GM21367 (cell line): ENCODE results near the gene MRPL42.
"Not testable (repeated sequence)": the region's sequence is repeated elsewhere in the genome, so short reads cannot be mapped to it uniquely, and the experiment has no call there.

Experiments
- ATAC-seq: cut with Tn5 transposase; IDR thresholded peaks from one replicate; pipeline ENCODE4 v1.9.1; 2021; ENCODE audit not compliant: unreplicated experiment

Gene MRPL42

DNA sequence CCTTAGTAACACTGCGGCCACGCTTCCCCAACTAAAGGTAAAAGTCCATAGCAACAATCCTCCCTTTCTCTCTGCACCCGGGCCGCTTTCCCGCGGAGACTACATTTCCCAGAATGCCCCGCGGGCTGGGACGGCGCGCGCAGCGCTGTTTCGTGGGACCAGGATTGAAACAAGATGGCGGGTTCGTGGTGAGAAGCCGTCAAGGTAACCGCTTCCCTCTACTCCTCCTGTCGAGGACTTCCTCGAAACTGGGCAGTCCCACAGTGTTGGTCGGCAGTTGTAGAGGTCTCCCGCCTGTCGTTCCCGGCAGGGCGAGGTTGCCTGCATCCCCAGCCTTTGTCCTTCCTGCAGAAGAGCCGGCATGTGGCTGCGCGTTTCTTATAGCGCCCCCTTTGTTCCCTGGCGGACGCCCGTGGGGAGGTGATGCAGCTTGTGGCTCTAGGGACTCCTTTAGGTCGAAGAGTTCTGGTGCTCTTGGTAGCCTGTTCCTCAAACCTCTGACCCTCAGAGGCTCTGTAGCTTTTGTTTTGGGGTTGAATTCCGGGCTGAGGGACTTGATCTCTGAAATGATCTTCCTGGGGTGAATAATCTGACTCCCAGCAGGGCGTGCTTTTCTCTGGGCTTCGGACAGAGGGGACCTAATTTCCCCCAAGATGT lies at the start of gene MRPL42:
TSS of gene MRPL42 (plus strand) at position 164 of the 657 bp plus-strand sequence. CDS start 1,772 bp downstream, outside the sequence.
- peak; percentile 92 for ATAC-seq

DNA sequence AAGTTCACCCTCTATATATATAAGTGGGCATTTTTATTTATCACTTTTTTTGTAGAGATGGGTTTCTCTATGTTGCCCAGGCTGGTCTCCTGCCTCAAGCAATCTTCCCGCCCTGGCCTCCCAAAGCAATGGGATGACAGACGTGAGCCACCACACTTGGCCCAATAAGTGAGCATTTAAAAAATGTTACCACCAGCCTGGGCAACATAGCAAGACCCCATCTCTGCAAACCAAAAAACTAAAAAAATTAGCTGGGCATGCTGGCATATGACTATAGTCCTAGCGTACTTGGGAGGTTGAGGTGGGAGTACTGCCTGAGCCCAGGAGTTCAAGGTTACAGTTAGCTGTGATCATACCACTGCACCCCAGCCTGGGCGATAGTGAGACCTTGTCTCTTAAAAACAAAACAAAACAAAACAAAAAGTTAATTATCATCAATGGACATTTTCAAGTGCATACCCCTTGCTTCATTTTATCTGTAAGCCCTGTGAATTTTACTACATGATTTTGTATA lies 49.3 kb upstream of the MRPL42 start:
- no peak for ATAC-seq

DNA sequence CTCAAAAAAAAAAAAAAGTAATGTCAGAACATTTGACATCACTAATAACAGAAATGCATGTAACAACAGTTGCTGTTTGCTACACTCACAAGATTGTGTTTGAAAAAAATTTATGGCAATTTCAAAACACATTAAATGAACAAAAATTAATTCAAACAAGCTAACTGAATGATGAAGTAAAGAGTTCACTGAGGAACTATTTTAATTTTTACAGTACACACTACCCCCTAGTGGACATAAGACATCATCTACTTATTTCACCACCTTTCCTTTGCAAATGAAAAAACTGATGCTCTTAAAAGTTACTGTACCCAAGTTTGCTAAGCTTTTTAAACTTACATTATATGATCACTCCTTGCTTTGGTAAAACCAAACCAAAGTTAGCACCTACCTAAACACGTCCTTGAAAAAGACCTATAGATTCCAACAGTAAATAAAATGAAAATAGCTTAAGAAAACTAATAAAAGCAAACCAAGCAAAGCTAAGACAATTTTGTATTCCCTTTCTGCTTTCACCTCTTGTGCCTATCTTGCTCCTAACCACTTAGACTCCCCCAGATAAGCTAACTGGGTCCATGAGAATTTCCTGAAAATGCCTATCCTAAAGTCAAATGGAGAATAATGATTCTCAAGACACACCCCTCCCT lies 47.8 kb upstream of the MRPL42 start:
- no peak for ATAC-seq

DNA sequence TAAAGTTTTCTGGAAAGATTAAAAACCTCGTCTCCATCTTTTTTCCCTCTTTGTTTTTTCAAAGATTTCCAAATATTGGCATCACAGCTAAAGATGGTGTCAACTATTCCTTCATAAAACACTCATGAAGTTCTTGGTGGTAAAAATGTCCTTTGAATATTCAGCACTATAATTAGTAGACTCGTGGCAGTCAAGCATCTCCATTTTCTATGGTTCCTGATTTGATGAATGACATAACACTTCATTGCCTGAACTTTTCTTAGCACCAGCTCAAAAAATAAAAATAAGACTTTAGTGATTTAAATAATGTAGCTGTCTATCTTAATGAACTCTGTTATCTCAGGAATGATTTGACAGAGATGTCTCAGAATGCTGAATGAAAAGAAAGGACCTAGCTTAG lies 45.3 kb upstream of the MRPL42 start:
- no peak for ATAC-seq

DNA sequence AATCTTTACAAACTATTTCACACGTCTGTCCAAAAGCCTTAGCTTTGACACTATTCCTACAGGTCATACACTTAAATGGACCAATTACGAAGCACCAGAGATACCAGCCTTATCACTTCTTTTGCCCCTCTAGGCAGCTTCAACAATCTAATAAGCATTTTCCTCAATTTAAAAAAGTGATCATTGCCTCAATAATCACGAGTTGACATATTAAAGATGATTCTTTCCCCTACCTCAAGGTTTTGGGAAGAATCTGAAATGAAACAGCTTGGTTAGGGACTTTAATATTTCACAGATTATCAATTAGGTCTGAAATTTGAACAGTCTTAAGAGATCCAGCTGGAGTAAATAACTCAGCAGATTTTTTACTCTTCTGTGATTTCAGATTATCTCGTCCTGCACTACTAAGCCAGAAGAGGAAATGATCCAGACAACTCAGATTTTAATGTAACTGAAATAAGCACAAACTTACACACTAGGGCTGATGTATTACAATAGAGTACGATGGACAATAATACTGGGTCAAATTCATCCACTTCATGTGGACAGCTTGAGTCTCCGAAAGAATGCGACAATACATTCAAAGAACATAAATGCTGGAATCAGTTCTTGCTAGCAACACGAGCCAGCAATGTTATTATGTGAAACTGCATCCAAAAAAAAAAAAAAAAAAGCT lies 41.4 kb upstream of the MRPL42 start:
- ATAC-seq = no peak

DNA sequence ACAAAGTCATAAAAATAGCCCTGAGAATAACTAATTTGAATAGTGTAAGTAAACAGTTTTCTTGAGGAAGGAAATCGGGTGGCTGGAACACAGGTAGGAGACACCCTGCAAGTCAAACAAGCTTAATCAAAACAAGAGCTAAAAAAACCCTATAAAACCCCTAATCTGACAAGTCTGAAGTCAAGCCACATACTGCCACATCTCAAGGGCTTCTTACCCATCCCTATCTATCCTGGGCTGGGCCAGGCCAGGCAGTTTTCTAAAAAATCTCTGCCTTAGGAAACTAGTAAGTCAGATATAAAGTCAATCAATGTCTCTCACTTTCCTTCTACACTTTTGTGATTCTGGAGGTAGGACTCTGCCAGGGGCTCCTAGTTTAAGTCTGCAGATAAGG lies 40.9 kb upstream of the MRPL42 start:
- no peak for ATAC-seq

DNA sequence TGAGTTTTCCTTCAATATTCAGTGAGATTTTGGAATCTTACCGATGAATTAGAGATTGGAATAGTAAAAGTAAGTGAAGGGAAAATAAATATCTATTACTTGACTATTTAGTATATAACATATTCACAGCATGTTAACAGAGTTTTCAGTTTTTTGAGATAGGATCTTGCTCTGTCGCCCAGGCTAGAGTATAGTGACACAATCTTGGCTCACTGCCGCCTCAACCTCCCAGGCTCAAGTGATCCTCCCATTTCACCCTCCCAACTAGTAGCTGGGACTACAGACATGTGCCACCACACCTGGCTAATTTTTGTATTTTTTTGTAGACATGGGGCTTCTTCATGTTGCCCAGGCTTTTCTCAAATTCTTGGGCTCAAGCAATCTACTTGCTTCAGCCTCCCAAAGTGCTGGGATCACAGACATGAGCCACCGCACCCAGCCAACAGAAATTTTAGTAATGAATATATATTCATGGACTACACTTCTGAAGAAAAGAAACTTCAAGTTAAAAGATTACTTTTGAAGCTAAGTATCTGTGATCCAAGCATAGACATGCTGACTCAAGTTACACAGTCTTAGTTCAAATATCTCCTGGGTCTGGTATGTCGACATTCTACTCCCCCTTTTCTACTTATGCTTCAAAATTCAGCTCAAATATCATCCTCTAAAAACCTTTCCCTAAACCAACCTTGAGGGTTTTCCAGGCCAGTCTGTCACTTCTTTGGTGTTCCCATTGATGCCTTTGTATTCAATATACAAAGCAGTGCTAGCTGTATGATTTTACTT lies 39.3 kb upstream of the MRPL42 start:
- no peak for ATAC-seq

DNA sequence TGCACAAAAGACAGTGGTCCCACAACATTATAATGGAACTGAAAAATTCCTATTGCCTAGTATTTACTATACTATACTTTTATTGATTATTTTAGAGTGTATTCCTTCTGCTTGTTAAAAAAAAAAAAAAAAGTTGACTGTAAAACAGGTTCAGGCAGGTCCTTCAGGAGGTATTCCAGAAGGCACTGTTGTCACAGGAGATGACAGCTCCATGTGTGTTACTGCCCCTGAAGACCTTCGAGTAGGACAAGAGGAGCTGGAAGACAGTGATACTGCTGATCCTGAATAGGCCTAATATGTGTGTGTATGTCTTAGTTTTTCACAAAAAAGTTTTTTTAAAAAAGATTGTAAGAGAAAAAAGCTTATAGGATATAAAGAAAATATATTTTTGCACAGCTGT lies 37.9 kb upstream of the MRPL42 start:
- ATAC-seq = no peak

DNA sequence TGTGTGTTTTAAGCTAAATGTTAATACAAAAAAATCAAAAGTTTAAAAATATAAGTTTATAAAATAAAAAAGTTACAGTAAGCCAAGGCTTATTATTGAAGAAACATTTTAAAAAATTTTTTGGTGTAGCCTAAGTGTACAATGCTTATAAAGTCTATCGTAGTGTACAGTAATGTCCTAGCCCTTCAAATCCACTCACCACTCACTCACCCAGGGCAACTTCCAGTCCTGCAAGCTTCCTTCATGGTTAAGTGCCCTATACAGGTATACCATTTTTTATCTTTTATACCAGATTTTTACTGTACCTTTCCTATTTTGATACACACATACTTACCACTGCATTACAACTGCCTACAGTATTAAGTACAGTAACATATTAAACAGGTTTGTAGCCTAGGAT lies 37.5 kb upstream of the MRPL42 start:
- no peak for ATAC-seq

DNA sequence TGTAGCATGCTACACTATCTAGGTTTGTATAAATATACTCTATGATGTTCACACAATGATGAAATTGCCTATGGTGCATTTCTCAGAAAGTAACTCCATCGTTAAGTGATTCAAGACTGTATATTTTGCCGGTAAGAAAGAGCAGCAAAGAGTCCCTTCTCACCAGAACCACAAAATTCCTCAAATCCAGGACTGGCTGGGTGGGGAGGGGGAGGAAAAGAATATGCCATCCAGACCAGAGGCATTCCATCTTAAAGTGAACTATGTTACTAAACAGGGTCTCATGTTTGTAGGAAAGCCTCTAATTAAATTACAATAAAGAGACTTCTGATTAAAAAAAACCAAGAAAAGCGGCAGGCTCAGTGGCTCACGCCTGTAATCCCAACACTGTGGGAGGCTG lies 37.0 kb upstream of the MRPL42 start:
- no peak for ATAC-seq

DNA sequence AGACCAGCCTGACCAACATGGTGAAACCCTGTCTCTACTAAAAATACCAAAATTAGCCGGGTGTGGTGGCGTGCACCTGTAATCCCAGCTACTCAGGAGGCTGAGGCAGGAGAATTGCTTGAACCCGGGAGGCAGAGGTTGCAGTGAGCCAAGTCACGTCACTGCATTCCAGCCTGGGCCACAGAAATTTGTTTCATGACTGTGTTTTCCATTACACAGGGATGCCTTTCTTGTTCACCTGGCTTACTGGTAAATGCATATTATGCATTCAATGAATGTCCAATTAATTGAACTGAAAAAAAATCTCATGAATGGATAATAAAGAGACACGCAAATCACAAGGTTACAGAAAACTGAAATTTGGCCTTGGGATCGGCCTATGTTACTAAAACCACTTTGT lies 35.3 kb upstream of the MRPL42 start:
- ATAC-seq = not testable (repeated sequence)

DNA sequence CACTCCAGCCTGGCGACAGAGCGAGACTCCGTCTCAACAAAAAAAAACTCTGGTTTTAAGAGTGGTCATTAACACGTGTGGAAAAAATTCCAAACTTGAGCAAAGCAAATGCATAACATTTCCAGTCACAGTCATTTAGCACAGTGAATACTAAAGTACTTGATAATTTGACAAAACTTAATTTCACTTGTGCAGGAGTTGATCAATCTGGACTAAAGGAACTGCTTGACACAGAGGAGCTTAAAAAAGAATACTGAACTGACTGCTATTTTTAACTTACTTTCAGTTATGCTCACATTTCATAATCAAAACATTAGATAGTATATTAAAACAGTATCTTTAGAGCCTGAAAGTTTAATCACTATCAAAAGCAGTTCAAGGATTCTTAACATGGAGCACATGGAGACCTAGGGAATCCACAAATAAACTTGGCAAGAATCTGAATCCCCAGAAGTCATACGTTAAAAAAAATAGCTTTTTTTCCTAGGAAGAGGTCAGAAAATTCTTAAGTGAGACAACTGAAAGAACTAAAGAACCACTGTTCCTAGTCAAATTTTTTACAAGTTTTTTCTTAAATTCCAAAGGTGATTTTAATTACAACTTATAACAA lies 33.0 kb upstream of the MRPL42 start:
- ATAC-seq = no peak

DNA sequence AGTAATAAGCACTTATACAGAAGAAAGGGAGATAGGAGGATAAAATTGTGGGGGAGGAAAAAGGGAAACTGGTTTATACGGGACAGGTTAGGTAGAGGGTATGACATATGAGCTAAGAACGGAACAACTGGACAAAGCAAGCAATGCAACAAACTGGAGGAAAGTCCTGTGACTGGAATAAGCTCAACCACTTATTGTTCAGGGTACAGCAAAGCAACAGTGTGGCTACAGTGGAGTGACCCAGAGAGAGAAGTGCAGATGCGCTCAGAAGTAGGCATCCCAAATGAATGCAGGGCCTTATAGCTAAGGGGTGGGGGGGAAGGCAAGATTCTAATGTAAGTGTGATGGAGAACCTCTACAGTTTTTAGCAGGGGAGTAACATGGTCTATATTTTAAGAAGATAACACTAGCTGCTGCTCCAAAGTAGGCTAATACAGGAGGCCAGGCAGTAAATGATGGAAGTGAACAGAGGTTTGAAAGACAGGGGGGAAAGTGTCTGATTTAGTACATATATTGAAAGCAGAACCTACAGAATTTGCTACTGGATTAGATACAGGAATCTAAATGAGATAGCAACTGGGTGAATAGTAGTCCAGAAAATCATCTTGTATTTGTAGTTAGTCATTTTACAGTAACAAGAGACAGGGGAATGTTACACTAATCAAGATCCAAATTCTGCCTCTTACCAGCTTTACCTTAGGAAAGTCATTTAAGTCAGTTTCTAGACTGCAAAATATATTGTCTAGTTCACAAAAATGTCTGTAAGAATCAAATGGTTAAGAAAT lies 28.9 kb upstream of the MRPL42 start:
- ATAC-seq = no peak

DNA sequence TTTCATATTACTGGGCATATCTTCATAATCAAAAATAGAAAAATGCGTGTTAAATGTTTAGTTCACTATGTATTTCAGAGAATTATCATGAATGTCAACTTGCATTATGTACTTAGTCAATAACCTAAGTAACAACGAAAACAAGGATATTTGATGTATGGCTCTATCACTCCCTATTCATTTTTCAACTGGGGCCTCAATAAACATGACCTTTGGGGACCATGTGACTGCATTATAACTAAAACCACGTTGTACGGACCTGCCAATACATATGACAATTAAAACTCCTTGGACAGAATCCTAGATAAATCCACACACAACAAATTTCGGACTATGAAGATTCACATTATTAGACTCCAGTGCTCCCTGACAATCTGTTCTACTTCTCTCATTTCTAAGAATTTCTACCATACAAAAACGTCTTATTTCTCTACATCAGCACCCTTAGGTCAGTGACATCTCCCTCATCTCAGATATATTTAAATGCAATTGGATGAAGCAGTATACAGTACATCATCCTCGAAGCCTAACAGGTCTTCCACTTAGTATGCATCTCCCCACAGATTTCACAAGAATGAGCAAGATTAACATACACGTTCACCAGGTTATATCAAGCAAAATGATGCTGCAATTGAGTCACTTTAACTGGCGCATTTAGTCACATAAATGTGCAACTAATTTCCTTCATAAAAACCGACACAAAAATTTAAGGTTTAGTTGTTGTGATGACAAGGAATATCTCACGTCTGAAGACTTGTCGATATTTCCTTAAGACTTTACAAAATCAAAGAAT lies 27.1 kb upstream of the MRPL42 start:
- no peak for ATAC-seq

DNA sequence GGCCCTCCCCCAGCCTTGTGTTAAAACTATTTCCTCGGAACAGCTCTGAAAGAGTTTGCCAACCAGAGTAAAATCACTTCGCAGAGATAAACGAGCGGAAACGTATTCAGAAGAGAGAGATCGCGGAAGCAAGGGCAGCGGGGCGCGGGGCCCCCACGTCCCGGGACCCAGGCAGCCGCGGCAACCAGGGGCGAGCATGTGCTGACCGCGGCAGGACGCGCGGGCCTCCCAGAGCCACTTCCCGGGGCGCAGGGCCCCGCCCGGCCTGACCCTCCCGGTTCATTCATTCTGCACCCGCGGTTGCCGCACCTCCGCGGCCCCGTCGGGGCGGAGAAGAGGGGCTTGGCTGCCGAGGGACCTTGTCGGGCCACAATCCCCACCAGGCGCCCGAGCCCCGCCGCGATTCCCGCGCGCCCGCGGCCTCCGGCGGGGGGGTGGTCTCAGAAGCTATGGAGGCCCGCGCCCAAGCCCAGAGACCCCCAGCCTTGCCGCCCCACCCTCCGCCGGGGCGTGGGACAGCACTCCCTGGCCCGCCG lies 26.2 kb upstream of the MRPL42 start:
- ATAC-seq = no peak

DNA sequence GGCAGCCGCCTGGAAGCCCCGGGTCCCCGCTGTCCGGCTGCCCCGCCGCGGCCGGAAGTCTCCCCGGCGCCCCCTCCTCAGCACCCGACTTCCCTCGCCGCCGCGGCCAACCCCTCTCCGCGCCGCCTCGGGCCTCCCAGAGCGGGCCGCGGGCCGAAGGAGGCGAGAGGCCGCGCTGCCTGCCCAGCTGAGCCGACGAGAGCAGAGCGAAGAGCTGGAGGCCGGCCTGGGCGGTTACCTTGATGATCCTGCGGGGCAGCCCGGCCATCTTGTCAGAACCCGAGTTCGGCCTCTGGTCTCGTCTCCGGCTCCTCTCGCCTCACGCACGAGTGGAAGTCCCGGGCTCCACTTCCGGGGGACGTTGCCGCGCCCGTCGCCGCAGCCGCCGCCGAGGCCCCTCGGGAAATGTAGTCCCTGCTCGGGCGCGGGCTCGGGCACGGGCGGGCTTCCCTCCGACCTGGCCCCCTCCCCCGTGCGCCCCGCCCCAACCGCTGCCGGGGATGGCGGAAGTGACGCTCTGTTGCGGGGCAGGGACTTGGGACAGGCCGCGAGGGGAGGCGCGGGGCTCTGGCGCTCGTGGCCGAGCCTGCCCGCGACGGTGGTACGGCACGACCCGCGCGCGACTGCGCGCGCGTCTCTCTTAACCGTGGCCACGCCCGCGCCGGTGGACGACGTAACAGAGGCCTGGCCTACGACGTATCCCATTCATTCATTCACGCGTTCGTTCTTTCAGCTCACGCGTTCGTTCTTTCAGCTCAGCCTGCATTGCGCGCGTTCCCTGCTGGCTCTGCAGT lies 25.5 kb upstream of the MRPL42 start, which contains the start of gene UBE2N:
TSS of gene UBE2N (minus strand) at position 331 of the 794 bp plus-strand sequence. CDS start at position 268, 63 bp downstream.
- ATAC-seq = peak; percentile 63

DNA sequence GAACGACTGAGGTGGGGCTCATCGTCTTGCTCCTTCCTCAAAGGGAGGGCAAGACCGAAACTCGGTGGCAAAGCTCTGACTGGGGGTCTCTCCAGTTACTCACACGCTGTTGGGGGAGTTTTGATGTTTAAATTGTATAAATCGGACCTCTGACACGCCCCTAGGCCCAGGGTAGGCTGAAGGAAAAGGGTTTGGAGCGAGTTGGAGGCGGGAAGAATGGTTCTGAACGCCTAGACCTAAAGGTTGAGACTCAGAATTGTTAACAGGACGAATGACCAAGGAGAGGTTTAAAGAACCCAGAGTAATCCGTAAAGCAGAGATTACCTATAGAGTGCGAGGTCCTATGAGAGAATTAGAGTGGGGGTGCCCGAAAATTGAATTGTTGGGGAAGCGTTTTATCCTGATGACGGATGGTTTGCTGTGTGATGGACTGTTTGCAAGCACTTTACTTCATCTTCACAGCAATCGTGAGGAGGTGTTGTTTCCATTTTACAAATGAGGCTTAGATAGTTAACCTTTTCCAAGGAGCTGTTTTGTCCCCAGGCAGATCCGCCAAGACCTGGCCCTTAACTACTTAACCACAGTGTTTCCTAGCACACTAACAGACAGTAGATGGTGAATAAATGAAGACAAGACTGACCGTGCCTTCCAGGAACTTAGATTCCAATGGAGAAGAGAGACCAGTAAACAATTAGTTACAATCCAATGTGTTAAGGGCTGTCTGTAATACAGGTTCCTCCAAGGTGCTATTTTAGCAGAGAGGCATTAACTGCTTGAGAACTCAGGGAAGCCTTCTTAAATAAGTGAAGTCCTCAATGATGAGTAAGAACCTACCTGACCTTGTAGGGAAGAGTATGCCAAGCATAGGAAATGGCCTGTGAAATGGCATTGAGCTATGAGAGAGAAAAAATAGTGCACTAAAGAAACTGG lies 24.6 kb upstream of the MRPL42 start:
- no peak for ATAC-seq
